ENCODE data around the gene TNFRSF11A.

DNA sequence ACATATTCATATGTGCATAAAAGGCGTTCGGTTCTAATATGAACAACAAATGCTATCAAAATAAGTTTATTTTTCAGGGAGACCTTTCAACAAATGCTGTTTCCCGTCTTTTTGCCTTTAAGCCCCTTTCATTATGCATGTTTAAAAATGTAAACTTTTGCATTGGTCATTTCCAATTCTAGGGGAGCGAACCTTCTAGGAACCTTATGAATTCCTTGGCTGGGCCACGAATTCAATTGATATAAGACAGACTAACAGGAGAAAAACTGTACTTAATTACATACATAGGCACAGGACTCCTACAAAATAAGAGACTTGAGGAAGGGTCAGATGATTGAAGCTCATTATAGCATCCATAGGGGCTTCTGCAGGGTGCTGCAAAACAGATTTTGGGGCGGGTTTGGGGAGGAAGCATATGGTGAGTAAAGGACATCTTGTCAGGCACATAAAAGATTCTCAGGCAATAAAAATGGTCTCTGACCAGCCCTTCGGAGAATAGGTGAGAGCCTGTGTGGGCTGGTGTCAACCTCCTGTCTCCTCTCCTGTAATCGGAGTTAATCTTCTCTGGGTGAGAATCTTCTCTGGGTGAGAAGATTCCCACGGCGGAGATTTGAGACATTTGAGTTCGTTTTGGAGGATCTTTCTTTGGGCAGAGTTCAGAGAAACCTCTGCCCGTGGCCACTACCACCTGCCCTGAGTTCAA, 1.7 kb downstream of the TNFRSF11A start:
- TF ChIP-seq, protein P1, sequence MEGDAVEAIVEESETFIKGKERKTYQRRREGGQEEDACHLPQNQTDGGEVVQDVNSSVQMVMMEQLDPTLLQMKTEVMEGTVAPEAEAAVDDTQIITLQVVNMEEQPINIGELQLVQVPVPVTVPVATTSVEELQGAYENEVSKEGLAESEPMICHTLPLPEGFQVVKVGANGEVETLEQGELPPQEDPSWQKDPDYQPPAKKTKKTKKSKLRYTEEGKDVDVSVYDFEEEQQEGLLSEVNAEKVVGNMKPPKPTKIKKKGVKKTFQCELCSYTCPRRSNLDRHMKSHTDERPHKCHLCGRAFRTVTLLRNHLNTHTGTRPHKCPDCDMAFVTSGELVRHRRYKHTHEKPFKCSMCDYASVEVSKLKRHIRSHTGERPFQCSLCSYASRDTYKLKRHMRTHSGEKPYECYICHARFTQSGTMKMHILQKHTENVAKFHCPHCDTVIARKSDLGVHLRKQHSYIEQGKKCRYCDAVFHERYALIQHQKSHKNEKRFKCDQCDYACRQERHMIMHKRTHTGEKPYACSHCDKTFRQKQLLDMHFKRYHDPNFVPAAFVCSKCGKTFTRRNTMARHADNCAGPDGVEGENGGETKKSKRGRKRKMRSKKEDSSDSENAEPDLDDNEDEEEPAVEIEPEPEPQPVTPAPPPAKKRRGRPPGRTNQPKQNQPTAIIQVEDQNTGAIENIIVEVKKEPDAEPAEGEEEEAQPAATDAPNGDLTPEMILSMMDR (IDR thresholded peaks at IDR 0.05) = no peak
- TF ChIP-seq EP300 (IDR thresholded peaks at IDR 0.05) = no peak

All from tibial nerve (tissue), 4 donors.